Measurements from ENCODE around the gene MADCAM1. TPM values are rescaled to one million over a fixed set of nuclear protein-coding genes. Genes with fewer than 3 reads are reported as not detected.

Gene MADCAM1
- polyA plus RNA-seq, 1 donor: 7.4 TPM

DNA sequence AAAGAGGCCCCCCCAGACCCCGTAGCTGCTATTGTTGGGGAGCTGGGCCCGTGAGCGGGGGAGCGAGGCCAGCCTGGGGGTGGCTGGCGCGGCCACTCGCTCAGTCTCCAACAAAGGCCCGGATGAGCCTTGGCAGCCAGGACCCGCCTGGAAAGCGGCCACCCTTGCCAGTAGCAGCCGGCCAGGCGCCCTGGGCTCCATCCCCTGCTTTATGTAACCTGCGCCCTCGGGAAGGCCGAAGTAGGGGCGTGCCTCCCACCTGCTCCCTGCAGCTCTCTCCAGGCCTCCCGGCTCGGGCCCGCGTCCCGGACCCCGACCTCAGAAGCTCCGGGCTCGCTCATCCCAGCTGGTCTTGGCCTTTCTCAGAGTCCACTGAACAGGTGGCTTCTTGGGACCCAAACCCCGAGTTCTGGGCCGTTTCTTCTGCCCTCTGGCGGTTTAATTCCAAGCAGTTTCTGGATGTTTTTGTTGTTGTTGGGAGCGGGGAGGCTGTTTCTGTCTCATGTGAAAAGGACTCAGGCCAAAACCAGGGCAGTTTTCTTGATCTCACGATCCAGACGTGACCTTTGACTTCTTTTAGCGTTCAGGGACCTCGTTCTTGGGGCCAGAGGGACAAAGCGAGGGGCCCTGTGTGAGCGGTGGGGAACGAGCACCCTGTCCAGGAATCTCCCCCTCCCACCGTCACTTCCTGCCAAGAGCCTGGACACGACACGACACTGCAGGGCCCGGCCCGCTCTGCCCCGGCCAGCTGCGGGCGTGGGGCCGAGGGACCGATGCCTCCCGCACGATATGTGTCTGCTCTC, 36.5 kb downstream of the MADCAM1 start:
- DNase-seq (ENCODE audit: low read depth): no peak

- DNase-seq (ENCODE audit: low read depth): no peak
Measured at GRCh38 chr19:533364-534058, 37.2 kb downstream of the MADCAM1 start.

- no peak for DNase-seq (ENCODE audit: low read depth)
Measured at GRCh38 chr19:534088-534487, 37.8 kb downstream of the MADCAM1 start.

DNA sequence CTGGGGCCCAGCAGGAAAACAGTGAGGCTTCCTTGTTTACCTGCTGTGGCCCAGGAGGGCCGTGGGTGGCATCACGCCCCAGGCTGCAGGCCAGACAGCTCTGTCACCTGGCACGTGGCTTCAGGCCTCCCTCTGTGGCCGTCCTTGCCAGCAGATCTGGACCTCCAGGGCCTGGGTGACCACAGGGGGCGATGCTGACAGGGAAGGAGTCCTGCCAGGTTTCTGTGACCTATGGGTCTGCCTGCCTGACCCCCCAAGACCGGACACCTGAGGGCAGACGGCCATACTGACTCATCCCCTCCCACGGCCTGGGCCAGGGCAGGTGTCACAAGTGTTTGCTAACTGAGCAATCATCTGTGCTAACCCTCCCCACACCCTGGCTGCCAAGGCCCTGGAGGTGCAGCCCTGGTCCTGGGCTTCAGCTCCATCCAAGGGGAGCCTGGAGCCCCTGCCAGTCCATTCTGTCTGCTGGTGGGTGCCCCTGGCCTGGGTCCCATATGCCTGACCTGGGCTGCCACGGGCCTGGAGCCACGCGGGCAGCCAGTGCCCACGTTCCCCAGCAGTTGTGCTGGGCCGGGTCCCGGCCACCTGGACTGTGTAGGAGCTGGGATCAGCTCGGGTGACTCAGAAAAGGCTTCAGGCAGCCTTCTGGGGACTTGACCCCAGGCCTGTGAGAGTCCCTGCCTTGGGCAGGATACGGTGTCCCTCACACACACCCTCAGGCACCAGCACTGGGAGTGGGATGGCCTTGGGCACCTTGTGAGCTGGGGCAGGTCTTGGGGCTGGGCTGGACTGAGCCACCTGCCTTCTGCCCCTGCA, 38.9 kb downstream of the MADCAM1 start:
- no peak for DNase-seq (ENCODE audit: low read depth)

GRCh38 chr19:536031-536880, 40.0 kb downstream of the MADCAM1 start:
- DNase-seq (ENCODE audit: low read depth): no peak

GRCh38 chr19:536881-537404, 40.7 kb downstream of the MADCAM1 start:
- no peak for DNase-seq (ENCODE audit: low read depth)

- no peak for DNase-seq (ENCODE audit: low read depth)
Measured at GRCh38 chr19:538641-539428, 42.5 kb downstream of the MADCAM1 start.

- no peak for DNase-seq (ENCODE audit: low read depth)
Measured at GRCh38 chr19:539429-540030, 43.2 kb downstream of the MADCAM1 start.

- DNase-seq (ENCODE audit: low read depth): no peak
Measured at GRCh38 chr19:540867-541637, 44.8 kb downstream of the MADCAM1 start.

- DNase-seq (ENCODE audit: low read depth): no peak
Measured at GRCh38 chr19:541699-542098, 45.4 kb downstream of the MADCAM1 start.

DNA sequence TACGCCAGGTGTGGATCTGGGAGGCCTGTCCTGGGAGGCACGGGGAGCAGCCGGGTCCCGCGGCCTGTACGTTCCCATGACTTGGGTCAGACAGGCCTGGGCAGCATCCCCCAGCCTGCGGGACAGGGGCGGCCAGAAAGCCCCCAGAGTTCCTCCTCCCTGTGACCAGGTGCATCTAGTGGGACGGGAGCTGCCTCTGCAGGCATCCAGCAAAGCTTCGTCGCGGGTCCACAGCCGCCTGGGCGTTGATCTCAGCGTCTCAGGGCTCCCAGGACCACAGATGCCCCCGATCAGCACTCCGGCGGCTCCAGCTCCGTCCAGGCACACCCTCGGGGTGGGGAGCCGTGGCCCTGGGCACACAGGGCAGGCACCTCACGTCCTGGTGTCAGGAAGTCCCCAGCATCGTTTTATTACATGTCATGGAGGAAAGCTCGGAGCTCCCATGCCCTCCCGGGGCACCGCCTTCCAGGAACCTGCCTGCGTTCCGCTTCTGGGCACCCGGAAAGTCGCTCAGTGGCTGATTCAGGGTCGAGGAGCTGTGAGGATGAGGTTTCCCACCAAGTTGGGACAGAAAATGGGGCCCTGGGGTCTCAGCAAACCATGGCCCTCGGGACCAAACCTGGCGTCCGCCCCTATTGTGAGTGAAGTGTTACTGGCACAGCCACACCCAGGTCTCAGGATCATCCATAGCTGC, 46.0 kb downstream of the MADCAM1 start:
- no peak for DNase-seq (ENCODE audit: low read depth)

- DNase-seq (ENCODE audit: low read depth): no peak
Measured at GRCh38 chr19:543910-544608, 47.8 kb downstream of the MADCAM1 start, which contains the start of gene GZMM. GZMM (plus strand) TSS chr19:544053; CDS start chr19:544072, 19 bp downstream.

GRCh38 chr19:547117-547516, 50.8 kb downstream of the MADCAM1 start:
- no peak for DNase-seq (ENCODE audit: low read depth)

DNA sequence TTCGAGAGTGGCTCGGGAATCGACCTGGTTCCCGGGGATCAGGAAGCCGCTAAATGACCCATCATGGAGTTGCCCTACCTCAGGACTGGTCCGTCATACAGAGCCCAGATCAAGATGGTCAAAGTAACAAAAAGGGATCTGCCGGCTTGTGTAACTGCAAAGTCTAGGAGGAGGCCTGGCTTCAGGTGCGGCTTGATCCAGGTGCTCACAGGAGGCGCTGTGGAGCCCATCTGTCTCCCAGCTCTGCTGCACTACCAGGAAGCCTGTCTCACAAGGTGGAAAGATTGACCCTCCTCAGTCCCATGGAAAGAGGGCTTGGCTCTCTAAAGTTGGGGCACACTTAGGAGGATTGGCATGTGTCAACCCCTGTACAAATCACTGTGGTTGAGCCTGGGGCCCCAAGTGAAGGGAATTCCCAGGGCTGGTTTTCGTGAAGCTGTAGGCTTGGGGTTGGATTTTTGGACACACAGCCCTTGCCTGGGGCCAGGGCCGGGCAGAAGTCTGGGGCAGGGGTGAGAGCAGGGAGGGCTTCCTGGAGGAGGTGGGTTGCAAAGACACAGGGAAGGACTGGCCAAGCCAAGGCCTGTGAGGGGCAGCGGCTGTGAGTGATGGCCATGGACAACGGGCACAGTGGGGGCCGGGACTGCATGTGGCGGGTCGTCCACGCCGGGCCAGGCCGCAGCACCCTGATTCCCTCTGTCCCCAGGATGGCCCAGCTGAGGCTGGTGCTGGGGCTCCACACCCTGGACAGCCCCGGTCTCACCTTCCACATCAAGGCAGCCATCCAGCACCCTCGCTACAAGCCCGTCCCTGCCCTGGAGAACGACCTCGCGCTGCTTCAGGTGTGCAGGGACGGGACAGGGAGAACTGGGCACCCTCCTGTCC, 51.8 kb downstream of the MADCAM1 start:
- no peak for DNase-seq (ENCODE audit: low read depth)

DNA sequence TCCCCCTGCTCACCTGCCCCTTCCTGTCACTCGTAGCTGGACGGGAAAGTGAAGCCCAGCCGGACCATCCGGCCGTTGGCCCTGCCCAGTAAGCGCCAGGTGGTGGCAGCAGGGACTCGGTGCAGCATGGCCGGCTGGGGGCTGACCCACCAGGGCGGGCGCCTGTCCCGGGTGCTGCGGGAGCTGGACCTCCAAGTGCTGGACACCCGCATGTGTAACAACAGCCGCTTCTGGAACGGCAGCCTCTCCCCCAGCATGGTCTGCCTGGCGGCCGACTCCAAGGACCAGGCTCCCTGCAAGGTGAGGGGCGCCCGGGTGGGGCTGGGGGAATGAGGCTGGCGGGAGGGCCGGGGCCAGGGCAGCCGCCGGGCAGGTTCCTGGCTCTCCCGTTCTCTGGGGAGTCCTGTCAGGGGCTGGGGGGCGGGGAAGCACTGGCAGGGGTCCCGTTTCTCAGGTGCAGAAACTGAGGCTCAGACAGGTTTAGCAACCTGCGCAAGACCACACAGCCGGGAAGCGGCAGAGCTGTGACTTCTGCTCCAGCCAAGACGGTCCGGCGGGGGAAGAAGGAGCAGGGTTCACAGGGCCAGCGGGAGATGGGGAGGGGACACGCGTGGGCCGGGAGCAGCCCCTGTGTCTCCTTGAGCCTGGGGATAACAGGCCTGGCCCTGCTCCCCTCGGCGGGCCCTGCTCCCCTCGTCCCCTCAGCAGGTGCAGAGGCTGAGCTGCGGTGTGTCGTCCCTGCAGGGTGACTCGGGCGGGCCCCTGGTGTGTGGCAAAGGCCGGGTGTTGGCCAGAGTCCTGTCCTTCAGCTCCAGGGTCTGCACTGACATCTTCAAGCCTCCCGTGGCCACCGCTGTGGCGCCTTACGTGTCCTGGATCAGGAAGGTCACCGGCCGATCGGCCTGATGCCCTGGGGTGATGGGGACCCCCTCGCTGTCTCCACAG, 52.9 kb downstream of the MADCAM1 start:
- no peak for DNase-seq (ENCODE audit: low read depth)

DNA sequence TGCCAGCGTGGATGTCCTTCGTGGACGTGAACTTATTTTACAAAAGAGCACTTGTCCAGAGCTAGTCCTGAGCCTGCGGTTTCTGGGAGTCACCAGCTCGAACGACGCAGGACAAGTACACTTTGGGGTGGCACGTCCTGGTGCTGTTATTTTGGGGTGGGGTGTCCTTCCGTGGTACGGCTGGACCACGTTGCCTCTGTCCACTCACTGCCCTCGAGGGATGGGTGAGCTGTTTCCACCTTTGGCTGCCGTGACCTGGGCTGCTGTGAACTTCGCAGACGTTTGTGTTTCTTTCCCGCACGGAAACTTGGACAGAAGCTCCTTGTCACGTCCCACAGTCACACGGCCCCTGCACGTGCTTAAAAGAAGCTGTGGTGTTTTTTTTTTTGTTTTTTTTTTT, 58.5 kb downstream of the MADCAM1 start:
- DNase-seq (ENCODE audit: low read depth): no peak
